GM19025 (cell line): ENCODE data around the gene LYPD4.

ENCODE experiments used
- ATAC-seq: cut with Tn5 transposase; IDR thresholded peaks from one replicate; pipeline ENCODE4 v1.9.1; 2021; ENCODE audit warnings: mild to moderate bottlenecking, low read depth, moderate library complexity; ENCODE audit not compliant: unreplicated experiment

Gene LYPD4

GRCh38 chr19:41853768-41854167, 9.3 kb upstream of the LYPD4 start:
- ATAC-seq = no peak

GRCh38 chr19:41853344-41853743, 8.9 kb upstream of the LYPD4 start:
- ATAC-seq = no peak

GRCh38 chr19:41851456-41851855, 7.0 kb upstream of the LYPD4 start:
- ATAC-seq = no peak

GRCh38 chr19:41850381-41850780, 5.9 kb upstream of the LYPD4 start:
- ATAC-seq = no peak

- no peak for ATAC-seq
Observed at GRCh38 chr19:41849067-41849466, 4.6 kb upstream of the LYPD4 start.

- no peak for ATAC-seq
Observed at GRCh38 chr19:41848666-41849065, 4.2 kb upstream of the LYPD4 start.

- ATAC-seq = no peak
Observed at GRCh38 chr19:41847351-41848105, 3.0 kb upstream of the LYPD4 start.

- ATAC-seq = no peak
Observed at GRCh38 chr19:41845051-41845590, 638 bp upstream of the LYPD4 start.

- no peak for ATAC-seq
Observed at GRCh38 chr19:41845001-41845050, 343 bp upstream of the LYPD4 start, which contains the start of gene DMRTC2. Gene DMRTC2 (plus strand): TSS chr19:41845042. CDS start chr19:41847429, 2,387 bp downstream.

- no peak for ATAC-seq
Observed at GRCh38 chr19:41843371-41843770, 1.1 kb downstream of the LYPD4 start.

- no peak for ATAC-seq
Observed at GRCh38 chr19:41839211-41839610, 5.3 kb downstream of the LYPD4 start.

- ATAC-seq = no peak
Observed at GRCh38 chr19:41837981-41838708, 6.3 kb downstream of the LYPD4 start.

- no peak for ATAC-seq
Observed at GRCh38 chr19:41821003-41821735, 23.3 kb downstream of the LYPD4 start.

GRCh38 chr19:41816761-41817160, 27.7 kb downstream of the LYPD4 start:
- ATAC-seq = no peak

- ATAC-seq = no peak
Observed at GRCh38 chr19:41815301-41815700, 29.2 kb downstream of the LYPD4 start.

GRCh38 chr19:41813911-41814310, 30.6 kb downstream of the LYPD4 start:
- ATAC-seq = no peak

- no peak for ATAC-seq
Observed at GRCh38 chr19:41811981-41812380, 32.5 kb downstream of the LYPD4 start.

- no peak for ATAC-seq
Observed at GRCh38 chr19:41811036-41811435, 33.4 kb downstream of the LYPD4 start.

GRCh38 chr19:41810301-41810700, 34.2 kb downstream of the LYPD4 start:
- no peak for ATAC-seq

- ATAC-seq = no peak
Observed at GRCh38 chr19:41808663-41809566, 35.6 kb downstream of the LYPD4 start.

GRCh38 chr19:41807176-41807575, 37.3 kb downstream of the LYPD4 start:
- no peak for ATAC-seq
